OCI-LY1 (cell line): ENCODE measurements around the gene SCN5A.

Source experiments
- EZH2 ChIP-seq: fragments of 200-600 bp; sonication (generic), shearing (Covaris generic); IDR thresholded peaks from 2 replicates; pipeline ENCODE4 v1.8.0; 2017; ENCODE audit warnings: borderline replicate concordance, mixed run types, mild to moderate bottlenecking, antibody characterized with exemption, low read length, moderate library complexity, mixed read lengths
- TF ChIP-seq, protein P1 (sequence below): fragments of 200-600 bp; sonication (generic), shearing (Covaris generic); IDR thresholded peaks from 2 replicates; pipeline ENCODE4 v1.5.1; 2017; ENCODE audit warnings: mild to moderate bottlenecking, antibody characterized with exemption, low read length, moderate library complexity, mixed read lengths

DNA sequence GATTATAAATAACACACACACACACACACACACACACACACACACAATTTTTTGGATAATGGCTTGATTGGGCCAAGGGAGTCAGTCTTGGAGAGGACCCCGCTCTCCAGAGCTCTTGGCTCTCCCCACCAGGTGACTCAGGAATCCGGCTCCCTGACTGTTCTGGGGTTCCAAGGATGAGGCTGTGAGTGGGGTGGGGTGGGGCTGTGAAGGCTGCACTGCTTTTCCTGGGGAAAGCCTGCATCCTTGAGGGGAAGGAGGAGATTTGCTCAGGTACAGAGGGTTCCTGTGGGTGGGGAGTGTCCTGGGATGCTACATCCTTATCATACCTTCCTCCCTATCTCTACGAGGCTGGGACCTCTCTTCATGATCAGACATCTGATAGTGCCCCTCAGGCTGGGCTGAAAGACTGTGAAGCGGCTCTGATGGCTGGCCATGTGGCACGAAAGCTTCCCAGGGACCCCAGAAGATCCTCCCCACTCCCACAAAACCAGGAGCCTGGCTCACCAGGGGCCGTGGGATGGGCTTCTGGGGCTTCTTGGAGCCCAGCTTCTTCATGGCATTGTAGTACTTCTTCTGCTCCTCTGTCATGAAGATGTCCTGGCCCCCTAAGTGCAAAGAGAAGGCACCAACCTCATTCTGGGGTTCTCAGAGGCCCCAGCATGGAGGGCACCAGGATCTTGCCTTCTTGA lies 94.2 kb downstream of the SCN5A start:
- TF ChIP-seq, protein P1, sequence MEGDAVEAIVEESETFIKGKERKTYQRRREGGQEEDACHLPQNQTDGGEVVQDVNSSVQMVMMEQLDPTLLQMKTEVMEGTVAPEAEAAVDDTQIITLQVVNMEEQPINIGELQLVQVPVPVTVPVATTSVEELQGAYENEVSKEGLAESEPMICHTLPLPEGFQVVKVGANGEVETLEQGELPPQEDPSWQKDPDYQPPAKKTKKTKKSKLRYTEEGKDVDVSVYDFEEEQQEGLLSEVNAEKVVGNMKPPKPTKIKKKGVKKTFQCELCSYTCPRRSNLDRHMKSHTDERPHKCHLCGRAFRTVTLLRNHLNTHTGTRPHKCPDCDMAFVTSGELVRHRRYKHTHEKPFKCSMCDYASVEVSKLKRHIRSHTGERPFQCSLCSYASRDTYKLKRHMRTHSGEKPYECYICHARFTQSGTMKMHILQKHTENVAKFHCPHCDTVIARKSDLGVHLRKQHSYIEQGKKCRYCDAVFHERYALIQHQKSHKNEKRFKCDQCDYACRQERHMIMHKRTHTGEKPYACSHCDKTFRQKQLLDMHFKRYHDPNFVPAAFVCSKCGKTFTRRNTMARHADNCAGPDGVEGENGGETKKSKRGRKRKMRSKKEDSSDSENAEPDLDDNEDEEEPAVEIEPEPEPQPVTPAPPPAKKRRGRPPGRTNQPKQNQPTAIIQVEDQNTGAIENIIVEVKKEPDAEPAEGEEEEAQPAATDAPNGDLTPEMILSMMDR = no peak
- TF ChIP-seq EZH2 = no peak
